Transverse colon (tissue), 4 donors: ENCODE measurements around the gene EYA2. TPM values are rescaled to one million over a fixed set of nuclear protein-coding genes. Genes with fewer than 3 reads are reported as not detected.
A peak's percentile ranks its signal among the peaks of the same experiment; 100 is the strongest.
"Not testable (repeated sequence)": the region's sequence is repeated elsewhere in the genome, so short reads cannot be mapped to it uniquely, and the experiment has no call there.

Experiments
- DNase-seq: peaks from one replicate; pipeline ENCODE4 v3.0.0-alpha.2; 2019
- H3K27ac ChIP-seq, 4 donors: fragments of 200-600 bp; sonication (generic); 2 replicates each; pipeline ENCODE4 v1.5.1; 2016 to 2018; ENCODE audit warnings: inconsistent platforms in 4 of 4
- H3K27me3 ChIP-seq: fragments of 200-600 bp; sonication (generic); 2 replicates; pipeline ENCODE4 v1.5.1; 2017; ENCODE audit warnings: inconsistent platforms
- H3K36me3 ChIP-seq, 4 donors: fragments of 200-600 bp; sonication (generic); 2 replicates each; pipeline ENCODE4 v1.5.1; 2017 to 2019; ENCODE audit warnings: inconsistent platforms in 4 of 4
- H3K4me1 ChIP-seq, 4 donors: fragments of 200-600 bp; sonication (generic); 2 replicates each; pipeline ENCODE4 v1.5.1; 2017 to 2020; ENCODE audit warnings: inconsistent platforms in 4 of 4
- H3K4me3 ChIP-seq, 4 donors: fragments of 200-600 bp; sonication (generic); 1 replicate in 1 of 4; 2 replicates in 3 of 4; pipeline versions ENCODE4 v1.5.1 to v1.6.1; 2017 to 2019; ENCODE audit warnings: inconsistent platforms in 4 of 4
- H3K9me3 ChIP-seq, 2 donors: fragments of 200-600 bp; sonication (generic); 2 replicates each; pipeline ENCODE4 v1.5.1; 2017 to 2019; ENCODE audit warnings: inconsistent platforms in 2 of 2
- CTCF ChIP-seq, 5 experiments: fragments of 200-600 bp in 3 of 5; fragments of 450-650 bp in 2 of 5; sonication (generic) in 3 of 5; IDR thresholded peaks; 1 replicate in 2 of 5; 2 replicates in 3 of 5; pipeline ENCODE4 v1.5.1; 2016 to 2017; ENCODE audit warnings: antibody characterized with exemption in 5 of 5, inconsistent platforms in 3 of 5, mild to moderate bottlenecking in 2 of 5, moderate library complexity in 1 of 5
- EP300 ChIP-seq: sonication (generic); formaldehyde crosslinking; IDR thresholded peaks from one replicate; pipeline ENCODE4 v1.6.1; 2017; ENCODE audit warnings: antibody characterized with exemption, low read depth
- POLR2A ChIP-seq: fragments of 450-650 bp; IDR thresholded peaks from one replicate; pipeline ENCODE4 v1.6.1; 2016; ENCODE audit warnings: antibody characterized with exemption, mild to moderate bottlenecking, moderate library complexity
- POLR2AphosphoS5 ChIP-seq, 3 donors: sonication (generic); formaldehyde crosslinking; IDR thresholded peaks; one replicate each; pipeline ENCODE4 v1.6.1; 2016; ENCODE audit warnings: antibody characterized with exemption in 3 of 3
- WGBS, 2 donors: methylation state at CpG; one replicate each; pipeline ENCODE4 v1.1.5; 2018; ENCODE audit warnings: low coverage in 1 of 2; 5-methylcytosine and 5-hydroxymethylcytosine counted together
- in situ Hi-C, 4 donors: fragments of 200-750 bp; cut with MboI; loops; one replicate each; pipeline versions ENCODE4 v1.15.0 to v1.15.1; 2017; ENCODE audit warnings: low sequenced_read_pairs in 3 of 4, low pct_ligation_motif_present in 1 of 4, low pct_unique_long_range_greater_than_20kb in 1 of 4
- intact Hi-C: fragments of 100-400 bp; cut with DNase I; formaldehyde crosslinking; loops from one replicate; pipeline ENCODE4 v1.15.1; 2023; ENCODE audit warnings: low total_unique reads
- total RNA-seq, 4 donors: library from RNA; depleted of rRNA; stranded (reverse); fragments of >200 nt; gene quantifications; one replicate each; pipeline ENCODE4 v1.1.0, GENCODE V29; 2016

Gene EYA2
- total RNA-seq, 4 donors from 2014 or later, result 4.5 to 17.5 (median 10.9) TPM

GRCh38 chr20:46916258-46916603, 21.6 kb downstream of the EYA2 start:
- no peak for DNase-seq
- 65 to 86% methylated on average over 1 of the region's 1 CpG for WGBS, 2 donors
- Histone ChIP-seq H3K27me3 (no peaks in the 10 kb centered on the region), H3K9me3 (no peaks in the 10 kb centered on the region), H3K4me3 (no peak overlapping the region), H3K36me3 (no peaks in the 10 kb centered on the region), H3K27ac (no peak overlapping the region), H3K4me1 (peaks cover 0 to 11% (median 3%) of the 10 kb centered on the region in 4 donors)
- in situ Hi-C loops (no loop called here), intact Hi-C loops (no loop called here)
- TF ChIP-seq EP300 (no peak), POLR2AphosphoS5 (IDR thresholded peaks at IDR 0.05) (no peak), CTCF (IDR thresholded peaks at IDR 0.05) (no peak), POLR2A (no peak)

DNA sequence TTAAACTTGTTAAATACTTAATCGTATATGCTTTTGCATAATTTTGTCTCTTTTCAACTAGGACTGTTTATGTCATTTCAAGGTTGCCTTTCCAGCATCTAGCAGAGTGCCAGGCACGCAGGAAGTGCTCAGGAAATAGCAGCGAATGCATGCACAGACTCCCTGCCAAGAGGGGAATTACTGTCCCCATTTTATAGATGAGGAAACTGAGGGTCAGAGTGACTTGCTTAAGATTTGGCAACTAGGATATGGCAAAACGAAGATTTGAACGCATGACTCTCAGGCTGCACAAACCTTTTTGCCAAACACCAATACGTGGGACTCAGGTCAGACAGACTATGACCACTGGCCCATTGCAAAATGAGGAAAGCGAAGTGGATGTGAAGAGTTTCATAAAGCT, 22.5 kb downstream of the EYA2 start:
- no peak for DNase-seq
- intact Hi-C loops, result no loop called here
- Histone ChIP-seq H3K36me3 (no peaks in the 10 kb centered on the region), H3K9me3 (no peaks in the 10 kb centered on the region), H3K4me3 (no peak overlapping the region), H3K27me3 (no peaks in the 10 kb centered on the region), H3K4me1 (peaks cover 0 to 11% (median 3%) of the 10 kb centered on the region in 4 donors), H3K27ac (no peak overlapping the region)
- 84 to 96% methylated on average over 4 to 7 of the region's 7 CpGs for WGBS, 2 donors
- TF ChIP-seq EP300 (no peak), CTCF (IDR thresholded peaks at IDR 0.05) (no peak), POLR2A (no peak), POLR2AphosphoS5 (IDR thresholded peaks at IDR 0.05) (no peak)
- in situ Hi-C loops, result no loop called here

- intact Hi-C loops (no loop called here), in situ Hi-C loops (no loop called here)
- peak; percentile 46 for DNase-seq
- TF ChIP-seq POLR2A (no peak), EP300 (no peak), CTCF (IDR thresholded peaks at IDR 0.05) (no peak), POLR2AphosphoS5 (IDR thresholded peaks at IDR 0.05) (no peak)
- Histone ChIP-seq H3K27me3 (no peaks in the 10 kb centered on the region), H3K9me3 (no peaks in the 10 kb centered on the region), H3K27ac (peak overlapping the region in 1 of 4 donors; percentile 32), H3K4me1 (peaks cover 0 to 14% (median 6%) of the 10 kb centered on the region in 4 donors), H3K4me3 (no peak overlapping the region), H3K36me3 (no peaks in the 10 kb centered on the region)
- WGBS, 2 donors, result 27 to 52% methylated on average over 6 of the region's 6 CpGs
Observed at GRCh38 chr20:46920114-46920513, 25.5 kb downstream of the EYA2 start.

GRCh38 chr20:46922841-46923240, 28.2 kb downstream of the EYA2 start:
- H3K4me3 ChIP-seq, intact Hi-C loops, in situ Hi-C loops, H3K9me3 ChIP-seq, H3K27ac ChIP-seq, H3K27me3 ChIP-seq, H3K36me3 ChIP-seq, DNase-seq: not testable (repeated sequence)
- WGBS, 2 donors, result 87 to 93% methylated on average over 7 to 9 of the region's 9 CpGs
- H3K4me1 ChIP-seq, result peaks cover 0 to 14% (median 6%) of the 10 kb centered on the region in 4 donors

DNA sequence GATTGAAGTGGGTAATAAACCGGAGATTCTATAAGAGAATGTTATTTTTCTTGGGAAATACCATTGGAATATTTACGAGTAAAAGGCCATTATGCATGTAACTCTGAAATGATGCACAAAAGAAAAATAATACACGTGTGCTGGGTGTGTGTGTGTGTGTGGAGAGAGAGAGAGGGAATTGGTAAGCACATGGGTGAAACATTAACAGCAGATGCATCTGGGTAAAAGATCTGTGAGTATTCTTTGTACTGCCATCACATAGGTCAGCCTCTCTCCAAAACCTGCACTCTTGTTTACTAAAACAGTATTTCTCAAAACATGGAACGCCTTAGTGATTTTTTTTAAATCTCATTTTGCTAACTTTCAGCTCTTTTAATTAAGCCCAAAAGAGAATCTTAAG, 28.9 kb downstream of the EYA2 start:
- no peaks in the 10 kb centered on the region for H3K36me3 ChIP-seq
- in situ Hi-C loops (no loop called here), intact Hi-C loops (no loop called here)
- no peak for TF ChIP-seq CTCF (IDR thresholded peaks at IDR 0.05)
- TF ChIP-seq POLR2AphosphoS5 (IDR thresholded peaks at IDR 0.05), result no peak
- TF ChIP-seq POLR2A, result no peak
- no peak for TF ChIP-seq EP300
- no peaks in the 10 kb centered on the region for H3K27me3 ChIP-seq
- no peak overlapping the region for H3K4me3 ChIP-seq
- H3K4me1 ChIP-seq, result peaks cover 0 to 14% (median 6%) of the 10 kb centered on the region in 4 donors
- 45 to 49% methylated on average over 4 of the region's 4 CpGs for WGBS, 2 donors
- DNase-seq, result no peak
- H3K27ac ChIP-seq, result no peak overlapping the region
- no peaks in the 10 kb centered on the region for H3K9me3 ChIP-seq
